Eye (tissue), 1 donor: ENCODE measurements around the gene ZFAND2B.

Experiments used
- DNase-seq: peaks from one replicate; pipeline ENCODE4 v3.0.0-alpha.2; 2015

Gene ZFAND2B

DNA sequence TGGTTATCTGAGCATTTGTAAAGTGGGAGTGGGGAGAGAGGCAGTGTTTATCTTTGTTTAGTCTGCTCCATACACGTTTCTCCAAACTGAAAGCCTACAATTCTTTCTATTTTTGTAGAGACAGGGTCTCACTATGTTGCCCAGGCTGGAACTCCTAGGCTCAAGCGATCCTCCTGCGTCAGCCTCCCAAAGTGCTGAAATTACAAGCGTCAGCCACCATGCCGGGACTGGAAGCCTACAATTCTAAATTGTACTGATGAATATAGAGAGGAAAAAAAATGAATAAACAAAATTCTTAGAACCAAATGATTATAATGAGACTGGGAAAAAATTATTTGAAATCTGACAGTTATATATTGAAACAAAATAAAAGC lies 1.4 kb upstream of the ZFAND2B start:
- DNase-seq = no peak

DNA sequence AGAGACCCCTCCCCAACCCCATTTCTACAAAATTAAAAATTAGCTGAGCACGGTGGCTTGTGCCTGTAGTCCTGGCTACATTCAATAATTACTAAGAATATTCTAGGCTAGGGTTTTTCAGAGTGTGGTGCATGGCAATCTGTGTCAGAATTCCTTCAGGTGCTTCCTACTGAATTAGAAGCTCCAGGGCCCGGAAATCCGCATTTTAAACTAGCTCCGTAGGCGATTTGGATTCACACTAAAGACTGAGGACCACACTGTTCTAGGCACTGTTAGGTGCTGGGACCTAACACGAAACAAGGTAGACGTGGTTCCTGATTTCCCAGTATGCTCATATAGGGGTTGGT lies 628 bp upstream of the ZFAND2B start:
- DNase-seq = no peak

DNA sequence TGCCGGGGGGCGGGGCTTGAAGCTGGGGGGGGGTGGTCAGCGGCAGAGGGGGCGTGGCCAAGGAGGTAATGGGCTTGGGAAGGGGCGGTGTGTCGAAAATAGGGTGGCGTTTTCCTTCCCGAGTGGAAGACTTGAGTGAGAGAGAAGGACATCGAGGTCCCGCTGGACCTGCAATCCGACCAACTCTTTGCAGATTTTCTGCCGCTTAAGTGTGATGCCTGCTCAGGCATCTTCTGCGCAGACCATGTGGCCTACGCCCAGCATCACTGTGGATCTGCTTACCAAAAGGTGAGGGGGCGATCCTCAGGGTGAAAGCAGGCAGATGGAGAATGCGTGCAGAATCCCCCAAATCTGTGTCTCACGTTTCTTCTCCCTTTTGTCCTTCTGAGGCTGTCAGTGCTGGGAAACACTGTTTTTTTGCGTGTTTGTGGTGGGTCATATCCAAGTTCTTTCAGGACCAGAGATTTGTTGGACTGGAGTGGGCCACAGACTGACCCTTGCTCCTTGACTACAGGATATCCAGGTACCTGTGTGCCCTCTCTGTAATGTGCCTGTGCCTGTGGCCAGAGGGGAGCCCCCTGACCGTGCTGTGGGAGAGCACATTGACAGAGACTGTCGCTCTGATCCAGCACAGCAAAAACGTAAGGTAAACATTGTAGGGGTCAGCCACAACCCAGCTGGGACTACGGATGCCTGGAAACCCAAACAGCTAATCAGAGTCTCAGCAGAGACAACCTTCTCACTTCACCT lies 727 bp downstream of the ZFAND2B start:
- DNase-seq = no peak

DNA sequence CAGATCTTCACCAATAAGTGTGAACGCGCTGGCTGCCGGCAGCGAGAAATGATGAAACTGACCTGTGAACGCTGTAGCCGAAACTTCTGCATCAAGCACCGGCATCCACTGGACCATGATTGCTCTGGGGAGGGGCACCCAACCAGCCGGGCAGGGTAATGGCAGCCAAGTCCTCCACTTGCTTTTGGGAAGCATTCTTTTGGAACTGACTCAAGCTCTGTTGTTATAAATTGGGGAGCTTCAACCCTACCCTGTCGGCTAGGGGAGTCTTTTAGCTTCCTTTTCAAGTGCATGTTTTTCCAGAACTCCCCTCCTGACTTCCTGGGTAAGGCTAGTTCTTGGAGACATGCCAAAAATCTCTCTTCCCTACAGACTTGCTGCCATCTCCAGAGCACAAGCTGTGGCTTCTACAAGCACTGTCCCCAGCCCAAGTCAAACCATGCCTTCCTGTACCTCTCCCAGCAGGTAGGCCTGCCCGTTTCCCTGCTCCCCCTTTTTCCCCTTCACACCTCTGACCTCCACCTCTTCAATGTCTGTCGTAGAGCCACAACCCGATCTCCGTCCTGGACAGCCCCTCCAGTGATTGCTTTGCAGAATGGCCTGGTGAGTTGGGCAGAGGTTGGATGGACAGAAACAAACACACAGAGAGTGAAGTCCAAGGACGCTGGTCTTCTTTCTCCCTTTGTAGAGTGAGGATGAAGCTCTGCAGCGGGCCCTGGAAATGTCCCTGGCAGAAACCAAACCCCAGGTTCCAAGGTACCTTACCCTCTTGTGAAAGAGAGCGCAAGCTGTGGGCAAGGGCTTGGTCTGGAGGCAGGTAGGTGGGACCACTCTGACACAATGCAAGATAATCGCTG lies 1.5 kb downstream of the ZFAND2B start:
- DNase-seq = no peak

DNA sequence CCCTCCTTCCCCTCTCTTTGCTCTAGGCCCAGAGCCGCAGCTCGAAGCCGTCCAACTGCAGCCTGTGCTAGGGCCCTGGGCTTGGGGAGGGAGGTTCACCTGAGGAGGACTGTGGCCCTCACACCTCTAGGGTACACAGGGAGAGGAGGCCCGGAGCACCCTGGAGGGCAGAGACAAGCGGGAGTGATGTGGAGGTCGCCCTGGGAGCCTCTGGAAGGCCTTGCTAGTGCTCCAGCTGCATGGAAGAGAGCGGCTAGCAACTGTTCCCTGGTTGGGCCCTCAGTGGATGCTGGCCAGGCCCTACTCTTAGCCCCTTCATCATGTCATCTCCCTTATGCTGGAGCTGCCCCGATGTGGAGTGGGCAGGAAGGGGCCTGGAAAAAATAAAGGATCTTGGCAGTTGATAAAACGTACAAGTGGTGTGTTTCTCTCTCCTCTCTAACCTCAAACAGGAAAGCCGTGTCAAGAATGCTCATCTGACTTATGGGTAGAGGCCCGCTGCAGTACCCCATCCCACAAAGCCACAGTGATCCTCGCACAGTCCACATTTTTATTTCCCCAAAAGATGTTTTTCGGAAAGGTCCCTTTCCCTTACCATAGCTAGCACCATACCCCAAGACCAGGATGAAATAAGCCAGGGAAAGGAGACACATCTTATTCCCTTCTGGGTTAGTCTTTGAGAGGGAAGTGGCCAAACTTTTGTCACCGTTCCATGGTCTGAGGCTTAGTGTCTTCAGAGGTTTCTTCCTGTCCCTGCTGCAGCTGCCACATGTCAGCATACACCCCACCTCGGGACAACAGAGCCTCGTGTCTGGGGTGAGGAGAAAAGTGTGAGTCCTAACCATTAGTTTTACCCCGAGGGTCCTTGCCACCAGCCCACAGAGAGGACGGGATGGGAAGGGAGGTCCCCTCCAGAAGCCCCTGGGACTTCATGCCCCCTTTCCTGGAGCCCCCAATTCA lies 2.9 kb downstream of the ZFAND2B start:
- DNase-seq = no peak

DNA sequence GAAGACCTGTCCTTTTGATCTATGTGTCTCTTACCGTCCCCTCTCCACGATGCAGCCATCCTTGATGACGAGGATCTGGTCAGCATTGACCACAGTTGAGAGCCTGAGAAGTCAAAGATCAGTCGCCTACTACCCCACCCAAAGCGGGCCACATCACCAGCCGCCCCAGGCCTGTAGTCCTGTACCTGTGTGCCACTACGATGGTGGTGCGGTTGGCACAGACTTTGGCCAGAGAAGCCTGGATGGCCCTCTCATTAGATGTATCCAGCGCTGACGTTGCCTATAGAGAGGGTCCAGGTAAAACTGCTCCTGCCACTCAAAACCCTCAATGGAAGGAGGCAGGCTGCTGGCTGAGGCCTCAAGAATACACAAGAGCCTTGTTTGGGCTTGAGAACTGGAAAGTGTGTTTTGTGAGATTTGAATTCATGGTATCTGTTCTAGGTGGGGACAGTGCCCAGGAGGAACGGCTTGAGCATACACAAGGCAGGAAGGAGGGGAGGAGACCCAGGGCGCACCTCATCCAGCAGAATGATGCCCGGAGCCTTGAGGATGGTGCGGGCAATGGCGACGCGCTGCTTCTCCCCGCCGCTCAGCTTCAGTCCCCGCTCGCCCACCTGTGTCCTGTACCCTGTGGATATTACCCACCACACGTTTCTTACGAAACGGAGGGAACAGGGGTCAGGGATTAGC lies 3.8 kb downstream of the ZFAND2B start:
- no peak for DNase-seq

DNA sequence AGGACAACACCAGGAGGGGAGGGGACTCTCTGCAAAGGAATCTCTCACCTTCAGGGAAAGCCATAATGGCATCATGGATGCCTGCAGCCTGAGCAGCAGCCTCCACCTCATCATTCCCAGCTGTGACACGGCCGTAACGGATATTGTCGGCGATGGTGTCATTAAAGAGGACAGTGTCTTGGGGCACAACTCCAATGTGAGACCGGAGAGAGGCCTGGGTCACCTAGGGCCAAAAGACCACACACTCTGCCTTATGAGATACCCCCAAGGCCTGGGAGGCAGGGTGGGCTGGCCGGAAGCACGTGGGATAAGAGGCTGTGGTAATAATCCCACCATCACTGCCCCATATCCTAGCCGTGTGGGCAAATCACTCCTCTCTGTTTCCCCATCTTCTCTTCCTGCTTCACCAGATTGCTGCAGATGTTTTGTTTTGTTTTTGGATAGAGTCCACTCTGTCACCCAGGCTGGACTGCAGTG lies 4.3 kb downstream of the ZFAND2B start:
- no peak for DNase-seq

DNA sequence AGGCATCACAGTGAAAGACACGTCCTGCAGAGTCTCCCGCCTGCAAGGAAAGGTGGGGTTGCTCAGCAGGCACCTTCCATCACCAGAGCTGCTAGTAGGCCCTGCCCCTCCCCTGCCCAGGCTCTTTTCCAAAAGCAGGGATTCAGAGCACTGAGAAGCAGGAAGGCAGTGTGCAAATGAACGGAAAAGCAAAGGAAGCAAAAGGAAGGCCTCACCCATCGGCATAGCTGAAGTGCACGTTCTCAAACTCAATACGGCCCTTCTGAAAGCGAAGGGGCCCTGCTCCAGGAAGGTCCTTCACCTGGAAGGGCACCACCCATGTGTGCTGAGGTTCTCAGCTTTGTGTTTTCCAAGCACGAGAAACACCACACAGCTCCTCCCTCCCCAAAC lies 6.4 kb downstream of the ZFAND2B start:
- no peak for DNase-seq

DNA sequence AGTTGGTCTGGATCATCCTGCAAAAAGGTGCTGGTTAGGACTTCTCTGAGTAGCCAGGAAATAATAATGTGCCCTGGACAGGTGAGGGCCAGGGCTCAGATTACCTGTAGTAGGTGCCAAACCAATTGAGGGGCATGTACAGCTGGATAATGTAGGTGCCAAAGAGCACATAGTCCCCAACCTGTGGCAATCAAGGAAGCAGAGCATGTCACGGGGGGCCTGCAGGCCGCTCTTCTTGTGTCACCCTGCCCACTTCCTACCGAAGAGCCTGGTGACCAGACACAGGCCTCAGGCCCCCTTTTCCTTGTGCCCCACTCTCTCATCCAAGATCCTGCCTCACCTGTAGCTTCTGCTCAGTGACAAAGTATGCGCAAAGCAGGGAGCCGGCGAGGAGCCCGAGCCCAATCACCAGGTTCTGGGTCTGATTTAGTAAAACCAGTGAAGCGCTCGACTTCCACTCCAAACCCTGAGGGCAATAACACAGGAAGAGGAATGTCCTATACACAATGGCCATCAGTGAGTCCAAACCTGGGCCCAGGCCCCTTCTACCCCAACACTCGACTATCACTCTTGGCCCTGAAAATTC lies 7.0 kb downstream of the ZFAND2B start:
- no peak for DNase-seq

DNA sequence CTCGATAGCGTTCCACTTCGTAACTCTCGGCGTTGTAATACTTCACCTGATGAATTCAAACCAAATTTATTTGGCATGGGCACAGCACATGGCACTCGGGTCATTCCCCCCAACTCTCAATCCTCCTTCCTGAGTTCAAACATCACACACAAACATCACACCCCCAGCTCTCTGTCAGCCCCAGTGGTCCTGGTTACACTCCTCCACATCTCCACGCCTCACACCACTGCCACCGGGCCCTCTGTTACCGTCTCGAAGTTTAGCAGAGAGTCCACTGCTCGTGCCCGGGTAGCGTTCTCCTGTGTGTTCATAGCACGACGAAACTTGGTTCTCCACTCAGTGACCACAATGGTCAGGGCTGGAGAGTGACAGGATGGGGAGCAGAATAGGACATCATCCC lies 7.6 kb downstream of the ZFAND2B start:
- DNase-seq = no peak

DNA sequence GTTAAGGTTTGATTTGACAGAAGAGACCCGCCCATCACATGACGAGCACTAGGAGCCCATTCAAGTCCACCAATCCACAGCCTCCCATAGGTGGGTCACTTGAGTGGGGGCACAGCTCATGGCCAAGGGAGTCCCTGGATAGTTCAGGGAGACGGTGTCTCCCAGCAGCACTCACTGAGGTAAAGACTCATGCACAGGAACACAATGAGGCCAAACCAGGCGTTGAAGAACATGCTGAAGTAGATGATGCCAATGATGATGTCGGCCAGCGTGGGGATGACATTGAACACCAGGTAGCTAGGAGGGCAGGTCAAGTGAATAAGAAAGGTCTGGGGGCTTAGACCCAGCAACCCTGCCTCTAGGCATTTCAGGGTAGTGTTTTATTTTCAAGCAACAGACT lies 8.2 kb downstream of the ZFAND2B start:
- no peak for DNase-seq

DNA sequence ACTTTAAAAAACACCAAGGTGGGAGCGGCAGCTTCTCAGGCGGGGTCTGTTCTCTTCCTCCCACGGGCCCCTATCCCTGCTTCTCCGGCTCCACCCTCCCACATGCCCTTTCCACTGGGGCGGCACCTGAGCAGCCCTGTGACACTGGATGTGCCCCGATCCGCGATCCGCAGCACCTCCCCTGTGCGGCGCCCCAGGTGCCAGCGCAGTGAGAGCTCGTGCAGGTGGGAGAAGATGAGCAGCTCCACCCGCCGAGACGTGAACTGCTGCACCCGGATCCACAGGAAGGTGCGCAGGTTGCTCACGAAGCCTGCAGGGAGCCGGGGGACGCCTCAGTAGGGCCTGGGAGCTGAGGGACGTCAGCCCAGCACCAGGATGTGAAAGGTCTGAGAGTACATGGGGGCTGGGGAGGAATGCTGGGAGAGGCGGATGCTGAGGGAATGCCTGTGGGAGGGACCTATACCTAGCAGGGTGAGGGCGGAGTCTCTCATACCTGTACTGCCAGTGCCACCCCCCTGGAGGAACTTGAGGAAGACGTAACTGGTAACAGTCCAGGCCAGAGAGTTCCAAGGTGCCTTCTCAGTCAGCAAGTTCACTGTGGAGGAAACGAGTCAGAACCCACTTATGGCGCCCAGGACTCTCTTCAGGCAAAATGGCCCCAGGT lies 9.4 kb downstream of the ZFAND2B start:
- no peak for DNase-seq

DNA sequence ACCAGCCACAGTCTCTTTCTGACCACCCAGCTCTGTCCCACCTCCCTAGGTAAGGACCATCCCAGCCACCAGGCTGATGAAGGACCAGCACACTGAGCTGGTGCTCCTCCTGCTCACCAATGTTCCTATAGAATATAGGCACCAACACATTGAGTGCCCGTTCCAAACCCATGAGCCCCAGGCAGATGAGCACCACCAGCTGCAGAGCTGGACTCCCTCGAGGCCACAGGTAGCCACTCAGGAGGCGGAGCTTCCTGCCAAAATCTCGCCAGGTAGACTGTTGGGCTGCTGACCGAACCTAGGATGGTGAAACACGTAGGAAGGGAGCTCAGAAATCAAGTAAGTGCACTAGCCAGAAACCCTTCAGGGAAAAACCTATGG lies 9.9 kb downstream of the ZFAND2B start:
- DNase-seq = no peak

DNA sequence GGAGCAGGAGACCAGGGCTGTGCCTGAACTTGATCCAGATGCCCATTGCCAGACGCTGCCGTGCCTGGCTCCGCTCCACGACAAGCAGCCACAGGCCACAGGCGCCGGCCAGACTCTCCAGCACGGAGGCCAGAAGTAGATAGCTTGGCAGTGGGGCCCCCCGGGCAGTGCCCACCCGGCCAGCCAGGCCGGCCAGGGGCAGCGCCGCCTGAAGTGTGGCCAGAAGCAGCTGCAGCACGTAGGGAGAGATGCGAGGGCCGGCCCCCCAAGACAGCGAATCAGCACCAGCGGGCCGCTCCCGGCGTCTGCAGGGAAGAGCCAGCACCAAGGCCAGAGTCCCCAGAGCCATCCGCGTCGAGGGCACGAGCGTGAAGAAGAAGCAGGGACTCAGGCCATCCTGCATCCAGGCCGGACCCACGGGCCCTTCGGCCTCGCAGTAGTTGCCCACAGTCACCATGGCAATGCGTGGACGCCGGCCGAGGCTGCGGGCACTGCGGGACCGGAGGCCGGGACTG lies 11.7 kb downstream of the ZFAND2B start:
- no peak for DNase-seq

DNA sequence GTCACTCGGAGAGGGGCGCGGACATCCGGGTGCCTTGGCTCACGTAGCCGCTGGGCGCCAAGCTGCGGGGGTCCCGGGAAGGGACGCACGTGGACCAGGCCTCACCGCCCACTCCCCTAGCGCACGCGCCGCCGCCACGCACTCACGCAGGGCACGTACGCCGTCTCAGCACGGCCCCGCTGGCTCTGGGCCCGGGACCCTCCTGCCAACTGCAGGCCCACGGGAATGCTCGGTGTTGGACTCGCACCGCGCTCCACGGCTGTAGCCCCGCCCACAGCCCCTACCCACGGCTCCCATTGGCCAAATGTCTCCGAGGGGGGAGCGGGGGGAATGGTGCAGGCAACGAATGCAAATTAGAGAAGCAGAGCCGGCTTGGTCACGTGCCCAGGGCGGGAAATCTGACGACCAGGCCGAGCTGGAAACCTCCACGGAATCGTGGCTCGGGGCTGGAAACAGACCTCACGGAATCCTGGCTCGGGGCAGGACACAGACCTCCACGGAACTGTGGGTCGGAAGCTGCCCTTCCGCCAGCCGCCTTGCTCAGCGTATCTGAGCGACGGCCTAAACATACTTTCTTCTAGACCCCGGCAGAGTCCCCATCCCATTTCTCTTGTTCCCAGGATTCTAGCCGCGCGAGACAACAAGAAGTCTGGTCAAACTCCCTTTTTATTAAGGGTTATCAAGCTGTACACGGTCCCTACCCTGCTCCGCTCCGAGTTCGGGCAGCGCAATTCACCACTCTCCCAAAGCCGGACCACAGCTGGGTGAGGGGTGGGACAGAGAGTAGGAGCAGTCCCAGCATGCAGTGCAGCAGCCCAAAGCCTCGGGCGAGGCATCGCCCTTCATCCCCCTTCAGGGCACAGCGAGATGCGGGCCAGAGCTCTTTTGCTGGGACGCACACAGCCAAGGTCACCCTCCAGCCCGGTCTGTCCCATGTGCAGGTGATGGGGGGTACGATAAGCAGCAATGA lies 12.4 kb downstream of the ZFAND2B start, which contains the start of gene ABCB6:
ABCB6 (minus strand) TSS at position 227 of the 970 bp plus-strand sequence. CDS start 285 bp downstream, outside the sequence.
- DNase-seq = peak; percentile 99

DNA sequence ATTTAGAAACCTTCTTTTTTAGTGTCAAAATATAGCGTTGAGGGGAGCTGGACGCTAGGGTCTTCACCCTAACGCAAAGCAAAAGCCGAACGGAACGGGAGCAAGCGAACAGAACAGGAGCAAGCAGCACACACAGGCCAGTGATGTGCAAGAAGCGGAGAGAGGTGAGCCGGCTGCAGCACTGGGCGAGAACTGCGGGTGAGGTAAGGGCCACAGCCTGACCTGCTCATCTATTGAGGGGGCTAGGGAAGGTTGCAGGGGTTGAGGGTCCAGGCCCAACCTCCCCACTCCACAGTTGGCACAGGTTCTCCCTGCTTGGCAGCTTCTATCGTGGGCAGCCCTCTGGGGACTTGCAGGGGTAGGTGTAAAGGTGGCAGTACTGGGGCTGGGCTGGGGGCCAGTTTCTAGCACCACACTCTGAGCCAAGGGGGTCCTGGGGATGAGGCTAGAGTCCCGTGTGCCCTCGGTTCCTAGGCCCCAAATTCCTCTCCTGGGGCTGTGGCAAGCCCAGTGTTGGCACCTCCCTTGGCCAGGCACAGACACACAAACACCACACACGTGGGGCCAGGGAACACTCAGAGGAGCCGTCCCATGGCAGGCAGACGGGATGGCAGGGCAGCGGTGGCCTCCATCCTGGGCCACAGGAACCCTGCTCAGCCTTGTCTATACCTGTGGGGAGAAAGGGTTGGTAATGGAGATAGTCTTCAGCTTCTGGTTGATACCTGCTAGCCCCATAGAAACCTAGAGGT lies 13.4 kb downstream of the ZFAND2B start:
- no peak for DNase-seq

DNA sequence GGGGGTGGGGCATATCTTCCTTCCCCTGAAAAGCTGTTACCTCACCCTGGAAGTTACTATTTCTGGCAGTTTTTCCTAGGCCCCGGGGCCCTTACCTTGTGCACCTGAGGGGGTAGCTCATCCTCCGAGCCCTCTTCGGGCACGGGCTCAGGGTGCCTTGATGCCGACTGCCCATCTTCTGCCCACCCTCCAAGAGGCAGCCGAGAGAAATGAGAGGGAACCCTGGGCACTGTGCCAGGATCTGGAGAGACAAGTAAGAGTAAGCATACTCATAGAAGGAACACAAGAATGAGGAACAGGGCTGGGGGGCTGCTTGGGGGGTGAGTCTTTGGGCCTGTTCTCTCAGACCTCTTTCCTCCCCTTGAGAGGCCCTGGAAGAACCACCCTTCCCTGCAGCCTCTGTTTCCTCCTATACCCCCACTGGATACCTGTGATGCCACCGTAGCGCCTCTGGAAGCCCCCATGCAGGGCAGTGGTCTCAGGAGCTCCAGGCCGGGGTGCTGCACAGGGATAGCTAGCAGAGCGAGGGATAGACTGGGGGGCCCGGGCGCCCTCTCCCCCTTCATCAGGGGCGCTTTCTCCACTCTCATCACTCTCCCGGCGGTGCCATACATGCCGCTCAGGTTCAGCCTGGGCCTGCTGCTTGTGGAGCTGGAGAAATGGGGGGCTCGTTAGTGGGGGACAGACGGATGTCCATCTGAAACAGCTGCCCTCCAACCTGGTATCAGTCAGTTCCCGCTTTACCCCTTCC lies 14.2 kb downstream of the ZFAND2B start:
- DNase-seq = no peak

DNA sequence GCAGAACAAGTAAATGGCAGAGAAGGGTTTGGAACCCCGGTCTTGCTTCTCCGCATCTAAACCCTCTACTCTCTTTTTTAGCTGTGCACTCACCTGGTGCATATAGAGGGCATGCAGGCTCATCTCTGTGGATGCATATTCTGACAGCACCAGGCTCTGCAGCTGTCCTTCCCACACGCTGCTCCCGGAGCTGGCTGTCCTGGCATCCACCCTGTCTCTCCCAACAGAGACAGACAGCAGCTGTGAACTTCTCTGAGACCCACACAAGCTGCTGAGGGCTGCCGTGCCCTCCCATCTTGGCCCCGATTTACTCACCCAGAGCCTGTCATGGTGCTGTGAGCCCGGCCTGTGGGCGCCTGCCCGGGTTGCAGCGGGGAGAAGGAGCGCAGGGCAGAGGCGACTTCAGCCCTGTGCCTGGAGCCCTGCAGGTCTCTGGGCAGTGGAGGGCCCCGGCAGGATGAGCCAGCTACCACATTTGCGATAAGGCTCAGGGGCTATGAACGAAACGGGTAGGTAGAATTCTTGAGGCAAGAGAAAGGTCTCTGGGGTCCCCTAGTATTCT lies 15.5 kb downstream of the ZFAND2B start:
- no peak for DNase-seq
